ENCODE measurements around the gene WDR27. TPM values are rescaled to one million over a fixed set of nuclear protein-coding genes. Genes with fewer than 3 reads are reported as not detected.

The WDR27 gene
- polyA plus RNA-seq, 2 of the 4 experiments (the other 2 are of a cell fraction): 18.9 to 36.1 TPM

DNA sequence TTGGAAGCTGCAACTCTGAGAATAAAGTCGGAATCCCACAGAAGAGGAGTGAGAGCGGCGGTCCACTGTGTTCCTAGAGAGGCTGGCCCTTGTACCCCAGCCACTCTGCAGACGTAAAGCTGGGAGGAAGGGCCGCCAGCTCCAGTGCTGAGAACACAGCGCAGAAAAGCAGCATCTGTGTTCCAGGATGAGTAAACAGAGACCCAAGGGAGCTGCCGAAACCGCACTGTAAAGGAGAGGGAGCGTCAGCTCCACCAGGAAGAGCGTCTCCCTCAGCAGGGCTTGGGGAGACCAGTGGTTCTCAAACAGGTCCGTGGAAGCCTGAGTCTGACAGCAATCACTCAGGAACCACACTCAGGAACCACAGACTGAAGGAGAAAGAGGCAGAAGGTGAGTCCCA lies 134.0 kb downstream of the WDR27 start:
- CTCF ChIA-PET: no interaction called here
- peaks cover 8% of the 10 kb centered on the region; the same call in 2 of the 3 replicates for H3K4me1 ChIP-seq
- ATAC-seq: no peak
- POLR2A ChIA-PET: interaction anchor here (0.6 kb wide), 1 partner anchor 17 kb away, joined by 10 read pairs; no protein-coding TSS in a partner anchor
- H3K4me3 ChIP-seq: no peak overlapping the region
- TF ChIP-seq RNF2 (IDR thresholded peaks at IDR 0.05; ENCODE audit: borderline replicate concordance, low read depth): no peak
- TF ChIP-seq CBX8 (IDR thresholded peaks at IDR 0.05): no peak
- TF ChIP-seq RAD21 (conservative IDR thresholded peaks at IDR 0.05 in 1 of 2, IDR thresholded peaks at IDR 0.05 in 1 of 2): no peak
- TF ChIP-seq MAFK (IDR thresholded peaks at IDR 0.05; ENCODE audit: partially characterized antibody): no peak
- TF ChIP-seq HDAC2 (IDR thresholded peaks at IDR 0.05): no peak
- TF ChIP-seq FOSB (CRISPR knock-in tag; IDR thresholded peaks at IDR 0.05): no peak
- no peak for TF ChIP-seq POLR2A (IDR thresholded peaks at IDR 0.05; ENCODE audit: low read length)
- no peak for TF ChIP-seq TFCP2L1 (CRISPR knock-in tag; IDR thresholded peaks at IDR 0.05)
- TF ChIP-seq, protein P1, sequence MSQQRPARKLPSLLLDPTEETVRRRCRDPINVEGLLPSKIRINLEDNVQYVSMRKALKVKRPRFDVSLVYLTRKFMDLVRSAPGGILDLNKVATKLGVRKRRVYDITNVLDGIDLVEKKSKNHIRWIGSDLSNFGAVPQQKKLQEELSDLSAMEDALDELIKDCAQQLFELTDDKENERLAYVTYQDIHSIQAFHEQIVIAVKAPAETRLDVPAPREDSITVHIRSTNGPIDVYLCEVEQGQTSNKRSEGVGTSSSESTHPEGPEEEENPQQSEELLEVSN (IDR thresholded peaks at IDR 0.05; ENCODE audit: borderline replicate concordance, low read depth): no peak
- TF ChIP-seq MAZ (IDR thresholded peaks at IDR 0.05; ENCODE audit: borderline replicate concordance, low read depth, low read length): no peak
- TF ChIP-seq FOSL2 (IDR thresholded peaks at IDR 0.05): no peak
- no peak for TF ChIP-seq FOSL2 (CRISPR knock-in tag; IDR thresholded peaks at IDR 0.05)
- FAIRE-seq: no peak
- H3K9me3 ChIP-seq: no peaks in the 10 kb centered on the region
- WGBS (ENCODE audit: missing lambda C conversion rate): 79% methylated on average over 11 of the region's 11 CpGs
- H3K4me2 ChIP-seq: no peak overlapping the region
- no peak for DNase-seq (ENCODE audit: low read depth in 1 of 2, low spot score in 1 of 2)
- H3K27ac ChIP-seq: no peak overlapping the region

DNA sequence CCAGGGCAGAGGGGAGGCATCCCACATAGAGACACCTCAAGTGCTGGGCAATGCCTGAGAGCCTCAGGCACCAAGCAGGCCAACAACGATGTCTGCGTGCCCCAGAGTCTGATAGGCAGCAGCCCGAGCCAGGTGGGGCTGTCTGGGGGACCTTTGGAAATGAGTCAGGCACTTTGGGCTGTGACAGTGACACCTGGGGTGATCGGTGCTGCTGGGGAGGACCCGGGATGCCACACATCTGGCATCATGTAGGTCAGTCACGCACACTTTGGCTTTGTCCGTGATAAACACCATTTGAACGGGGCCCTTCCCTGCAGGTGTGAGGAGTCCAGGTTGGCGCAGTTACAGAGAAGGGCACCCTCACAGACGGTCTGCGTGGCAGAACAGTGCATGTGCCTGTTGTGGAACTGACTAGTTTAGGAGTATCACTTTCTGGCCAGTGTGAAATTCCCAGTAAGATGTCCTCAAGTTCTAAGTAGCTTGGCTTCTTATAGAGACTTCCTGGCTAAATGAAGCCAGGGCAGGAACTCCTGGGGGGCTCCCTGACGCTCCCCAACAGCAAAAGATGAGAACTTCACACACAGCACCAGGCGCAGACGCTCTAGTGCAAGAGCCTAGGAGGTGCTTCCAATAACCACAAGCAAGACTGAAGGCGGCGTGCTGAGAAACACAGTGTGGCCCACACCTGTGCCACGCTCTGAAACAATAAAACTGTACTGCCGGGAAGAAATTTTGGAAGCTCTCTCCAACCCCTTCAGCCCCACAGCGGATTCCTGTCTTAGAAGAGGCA lies 134.7 kb downstream of the WDR27 start:
- ChIA-PET POLR2A (interaction anchor here (0.6 kb wide), 1 partner anchor 16 kb away, joined by 10 read pairs; no protein-coding TSS in a partner anchor), CTCF (no interaction called here)
- ATAC-seq (no peak), FAIRE-seq (no peak), DNase-seq (ENCODE audit: low read depth in 1 of 2, low spot score in 1 of 2) (no peak)
- H3K4me2 ChIP-seq: no peak overlapping the region
- H3K4me1 ChIP-seq: peaks cover 8% of the 10 kb centered on the region; the same call in 2 of the 3 replicates
- H3K9me3 ChIP-seq: no peaks in the 10 kb centered on the region
- no peak overlapping the region for H3K4me3 ChIP-seq
- no peak overlapping the region for H3K27ac ChIP-seq
- WGBS (ENCODE audit: missing lambda C conversion rate): 86% methylated on average over 19 of the region's 19 CpGs
- TF ChIP-seq, protein P2, sequence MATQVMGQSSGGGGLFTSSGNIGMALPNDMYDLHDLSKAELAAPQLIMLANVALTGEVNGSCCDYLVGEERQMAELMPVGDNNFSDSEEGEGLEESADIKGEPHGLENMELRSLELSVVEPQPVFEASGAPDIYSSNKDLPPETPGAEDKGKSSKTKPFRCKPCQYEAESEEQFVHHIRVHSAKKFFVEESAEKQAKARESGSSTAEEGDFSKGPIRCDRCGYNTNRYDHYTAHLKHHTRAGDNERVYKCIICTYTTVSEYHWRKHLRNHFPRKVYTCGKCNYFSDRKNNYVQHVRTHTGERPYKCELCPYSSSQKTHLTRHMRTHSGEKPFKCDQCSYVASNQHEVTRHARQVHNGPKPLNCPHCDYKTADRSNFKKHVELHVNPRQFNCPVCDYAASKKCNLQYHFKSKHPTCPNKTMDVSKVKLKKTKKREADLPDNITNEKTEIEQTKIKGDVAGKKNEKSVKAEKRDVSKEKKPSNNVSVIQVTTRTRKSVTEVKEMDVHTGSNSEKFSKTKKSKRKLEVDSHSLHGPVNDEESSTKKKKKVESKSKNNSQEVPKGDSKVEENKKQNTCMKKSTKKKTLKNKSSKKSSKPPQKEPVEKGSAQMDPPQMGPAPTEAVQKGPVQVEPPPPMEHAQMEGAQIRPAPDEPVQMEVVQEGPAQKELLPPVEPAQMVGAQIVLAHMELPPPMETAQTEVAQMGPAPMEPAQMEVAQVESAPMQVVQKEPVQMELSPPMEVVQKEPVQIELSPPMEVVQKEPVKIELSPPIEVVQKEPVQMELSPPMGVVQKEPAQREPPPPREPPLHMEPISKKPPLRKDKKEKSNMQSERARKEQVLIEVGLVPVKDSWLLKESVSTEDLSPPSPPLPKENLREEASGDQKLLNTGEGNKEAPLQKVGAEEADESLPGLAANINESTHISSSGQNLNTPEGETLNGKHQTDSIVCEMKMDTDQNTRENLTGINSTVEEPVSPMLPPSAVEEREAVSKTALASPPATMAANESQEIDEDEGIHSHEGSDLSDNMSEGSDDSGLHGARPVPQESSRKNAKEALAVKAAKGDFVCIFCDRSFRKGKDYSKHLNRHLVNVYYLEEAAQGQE (IDR thresholded peaks at IDR 0.05): no peak
- TF ChIP-seq JUNB (IDR thresholded peaks at IDR 0.05): no peak
- TF ChIP-seq KDM1A (IDR thresholded peaks at IDR 0.05; ENCODE audit: low read depth): no peak
- TF ChIP-seq, protein P3, sequence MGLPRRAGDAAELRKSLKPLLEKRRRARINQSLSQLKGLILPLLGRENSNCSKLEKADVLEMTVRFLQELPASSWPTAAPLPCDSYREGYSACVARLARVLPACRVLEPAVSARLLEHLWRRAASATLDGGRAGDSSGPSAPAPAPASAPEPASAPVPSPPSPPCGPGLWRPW (IDR thresholded peaks at IDR 0.05): no peak
- TF ChIP-seq MAFK (IDR thresholded peaks at IDR 0.05; ENCODE audit: partially characterized antibody): no peak
- TF ChIP-seq, protein P4, sequence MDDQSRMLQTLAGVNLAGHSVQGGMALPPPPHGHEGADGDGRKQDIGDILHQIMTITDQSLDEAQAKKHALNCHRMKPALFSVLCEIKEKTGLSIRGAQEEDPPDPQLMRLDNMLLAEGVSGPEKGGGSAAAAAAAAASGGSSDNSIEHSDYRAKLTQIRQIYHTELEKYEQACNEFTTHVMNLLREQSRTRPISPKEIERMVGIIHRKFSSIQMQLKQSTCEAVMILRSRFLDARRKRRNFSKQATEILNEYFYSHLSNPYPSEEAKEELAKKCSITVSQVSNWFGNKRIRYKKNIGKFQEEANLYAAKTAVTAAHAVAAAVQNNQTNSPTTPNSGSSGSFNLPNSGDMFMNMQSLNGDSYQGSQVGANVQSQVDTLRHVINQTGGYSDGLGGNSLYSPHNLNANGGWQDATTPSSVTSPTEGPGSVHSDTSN (IDR thresholded peaks at IDR 0.05): no peak

DNA sequence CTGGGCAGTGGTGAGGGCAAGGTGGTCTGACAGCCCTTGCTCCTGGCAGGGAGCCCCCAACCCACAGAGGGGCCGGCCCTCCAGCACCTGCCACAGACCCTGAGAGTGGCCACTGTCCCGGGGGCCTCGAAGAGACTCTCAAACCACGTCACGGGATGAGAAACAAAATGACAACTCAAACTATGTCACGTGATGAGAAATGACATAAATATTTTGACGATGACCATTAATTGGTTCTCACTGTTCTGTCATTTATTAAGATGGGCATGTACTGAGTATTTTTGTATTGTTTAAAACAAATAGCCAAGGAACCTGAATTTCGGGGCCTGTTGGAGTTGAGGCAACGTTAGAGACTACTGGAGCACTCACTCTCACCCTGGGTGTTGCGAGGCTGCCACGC lies 135.5 kb downstream of the WDR27 start:
- WGBS (ENCODE audit: missing lambda C conversion rate): 77% methylated on average over 11 of the region's 11 CpGs
- FAIRE-seq (no peak), DNase-seq (ENCODE audit: low read depth in 1 of 2, low spot score in 1 of 2) (no peak), ATAC-seq (no peak)
- Histone ChIP-seq H3K4me1 (peaks cover 2% of the 10 kb centered on the region; the same call in 2 of the 3 replicates), H3K27ac (no peak overlapping the region), H3K4me2 (no peak overlapping the region), H3K4me3 (no peak overlapping the region), H3K9me3 (no peaks in the 10 kb centered on the region)
- CTCF ChIA-PET: no interaction called here
- POLR2A ChIA-PET: no interaction called here
- no peak for TF ChIP-seq GATA3 (IDR thresholded peaks at IDR 0.05; ENCODE audit: borderline replicate concordance)
- no peak for TF ChIP-seq ZNF302 (CRISPR knock-in tag; IDR thresholded peaks at IDR 0.05)
- TF ChIP-seq MYC (IDR thresholded peaks at IDR 0.05; ENCODE audit: borderline replicate concordance, low read length): no peak
- TF ChIP-seq, protein P5, sequence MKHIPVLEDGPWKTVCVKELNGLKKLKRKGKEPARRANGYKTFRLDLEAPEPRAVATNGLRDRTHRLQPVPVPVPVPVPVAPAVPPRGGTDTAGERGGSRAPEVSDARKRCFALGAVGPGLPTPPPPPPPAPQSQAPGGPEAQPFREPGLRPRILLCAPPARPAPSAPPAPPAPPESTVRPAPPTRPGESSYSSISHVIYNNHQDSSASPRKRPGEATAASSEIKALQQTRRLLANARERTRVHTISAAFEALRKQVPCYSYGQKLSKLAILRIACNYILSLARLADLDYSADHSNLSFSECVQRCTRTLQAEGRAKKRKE (CRISPR knock-in tag; IDR thresholded peaks at IDR 0.05; ENCODE audit: low read depth): no peak
- TF ChIP-seq HEYL (CRISPR knock-in tag; IDR thresholded peaks at IDR 0.05): no peak
- no peak for TF ChIP-seq MAFK (IDR thresholded peaks at IDR 0.05; ENCODE audit: partially characterized antibody)
- no peak for TF ChIP-seq CBX2 (IDR thresholded peaks at IDR 0.05; ENCODE audit: borderline replicate concordance, low read depth)
- TF ChIP-seq FOSB (CRISPR knock-in tag; IDR thresholded peaks at IDR 0.05): no peak
- TF ChIP-seq, protein P6, sequence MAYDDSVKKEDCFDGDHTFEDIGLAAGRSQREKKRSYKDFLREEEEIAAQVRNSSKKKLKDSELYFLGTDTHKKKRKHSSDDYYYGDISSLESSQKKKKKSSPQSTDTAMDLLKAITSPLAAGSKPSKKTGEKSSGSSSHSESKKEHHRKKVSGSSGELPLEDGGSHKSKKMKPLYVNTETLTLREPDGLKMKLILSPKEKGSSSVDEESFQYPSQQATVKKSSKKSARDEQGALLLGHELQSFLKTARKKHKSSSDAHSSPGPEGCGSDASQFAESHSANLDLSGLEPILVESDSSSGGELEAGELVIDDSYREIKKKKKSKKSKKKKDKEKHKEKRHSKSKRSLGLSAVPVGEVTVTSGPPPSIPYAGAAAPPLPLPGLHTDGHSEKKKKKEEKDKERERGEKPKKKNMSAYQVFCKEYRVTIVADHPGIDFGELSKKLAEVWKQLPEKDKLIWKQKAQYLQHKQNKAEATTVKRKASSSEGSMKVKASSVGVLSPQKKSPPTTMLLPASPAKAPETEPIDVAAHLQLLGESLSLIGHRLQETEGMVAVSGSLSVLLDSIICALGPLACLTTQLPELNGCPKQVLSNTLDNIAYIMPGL (CRISPR knock-in tag; IDR thresholded peaks at IDR 0.05; ENCODE audit: borderline replicate concordance): no peak
- no peak for TF ChIP-seq HOXB13 (CRISPR knock-in tag; IDR thresholded peaks at IDR 0.05; ENCODE audit: low read depth)
- TF ChIP-seq FOSL2 (IDR thresholded peaks at IDR 0.05): no peak
- TF ChIP-seq FOSL2 (CRISPR knock-in tag; IDR thresholded peaks at IDR 0.05): no peak
- TF ChIP-seq NR3C1 (IDR thresholded peaks at IDR 0.05): no peak
